ENCODE measurements around the gene MTA3.
"Not testable (repeated sequence)": the region's sequence is repeated elsewhere in the genome, so short reads cannot be mapped to it uniquely, and the experiment has no call there.

MTA3 gene

DNA sequence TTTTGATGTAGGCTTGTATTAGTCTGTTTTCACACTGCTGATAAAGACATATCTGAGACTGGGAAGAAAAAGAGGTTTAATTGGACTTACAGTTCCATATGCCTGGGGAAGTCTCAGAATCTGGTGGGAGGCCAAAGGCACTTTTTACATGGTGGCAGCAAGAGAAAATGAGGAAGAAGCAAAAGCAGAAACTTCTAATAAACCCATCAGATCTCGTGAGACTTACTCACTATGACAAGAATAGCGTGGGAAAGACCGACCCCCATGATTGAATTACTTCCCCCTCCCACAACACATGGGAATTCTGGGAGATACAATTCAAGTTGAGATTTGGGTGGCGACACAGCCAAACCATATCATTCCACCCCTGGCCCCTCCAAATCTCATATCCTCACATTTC is 162.9 kb downstream of the MTA3 start:
- not testable (repeated sequence) for DNase-seq (ENCODE audit: low read depth in 2 of 2)

DNA sequence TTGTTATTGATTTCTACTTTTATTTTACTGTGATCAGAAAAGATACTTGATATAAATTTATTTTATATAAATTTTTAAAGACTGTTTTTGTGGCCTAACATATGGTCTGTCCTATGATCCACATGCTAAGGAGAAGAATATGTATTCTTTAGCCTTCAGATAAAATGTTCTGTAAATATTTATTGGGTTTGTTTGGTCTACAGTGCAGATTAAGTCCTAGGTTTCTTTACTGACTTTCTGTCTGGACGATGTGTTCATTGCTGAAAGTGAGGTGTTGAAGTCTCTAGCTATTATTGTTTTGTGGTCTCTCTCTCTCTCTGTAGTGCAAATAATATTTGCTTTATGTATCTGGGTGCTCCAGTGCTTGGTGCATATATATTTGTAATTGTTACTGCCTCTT is 165.4 kb downstream of the MTA3 start:
- DNase-seq (ENCODE audit: low read depth in 2 of 2) = no peak

- DNase-seq (ENCODE audit: low read depth in 2 of 2) = no peak
Observed at GRCh38 chr2:42736598-42737322, 168.3 kb downstream of the MTA3 start.

DNA sequence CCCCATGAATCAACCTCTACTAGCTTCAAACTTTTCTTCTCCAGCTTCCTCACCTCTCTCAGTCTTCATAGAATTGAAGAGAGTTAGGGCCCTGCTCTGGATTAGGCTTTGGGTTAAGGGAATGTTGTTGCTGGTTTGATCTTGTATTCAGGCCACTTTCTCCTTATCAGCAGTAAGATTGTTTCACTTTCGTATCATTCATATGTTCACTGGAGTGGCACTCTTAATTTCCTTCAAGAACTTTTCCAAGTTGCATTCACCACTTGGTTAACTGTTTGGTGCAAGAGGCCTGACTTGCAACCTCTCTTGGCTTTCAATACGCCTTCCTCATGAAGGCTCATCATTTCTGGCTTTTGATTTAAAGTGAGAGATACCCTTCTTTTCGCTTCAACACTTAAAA is 172.7 kb downstream of the MTA3 start:
- DNase-seq (ENCODE audit: low read depth in 2 of 2) = no peak

- no peak for DNase-seq (ENCODE audit: low read depth in 2 of 2)
Observed at GRCh38 chr2:42742740-42743658, 174.6 kb downstream of the MTA3 start.

- no peak for DNase-seq (ENCODE audit: low read depth in 2 of 2)
Observed at GRCh38 chr2:42743659-42743990, 175.2 kb downstream of the MTA3 start.

- DNase-seq (ENCODE audit: low read depth in 2 of 2) = no peak
Observed at GRCh38 chr2:42744545-42745082, 176.2 kb downstream of the MTA3 start.

- DNase-seq (ENCODE audit: low read depth in 2 of 2) = no peak
Observed at GRCh38 chr2:42747422-42747821, 179.0 kb downstream of the MTA3 start.

DNA sequence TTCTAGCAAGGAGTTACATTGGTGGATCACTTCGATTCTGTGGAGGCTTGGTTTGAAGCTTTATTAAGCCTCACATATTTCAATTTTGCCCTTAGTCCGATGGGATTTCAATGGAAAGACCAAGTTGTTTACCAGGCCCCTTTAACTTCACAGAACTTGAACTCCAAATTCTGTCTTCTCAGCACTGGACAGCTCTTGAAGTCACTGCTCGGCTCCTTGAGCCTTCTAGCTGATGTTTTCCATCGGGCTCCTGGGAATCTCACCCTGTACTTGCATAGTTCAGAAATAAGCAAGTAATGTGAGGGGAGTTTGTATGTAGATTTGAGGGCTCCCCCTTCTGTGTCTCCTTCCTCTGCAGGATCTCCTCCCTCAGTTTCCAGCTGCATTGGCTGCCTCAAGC is 180.4 kb downstream of the MTA3 start:
- no peak for DNase-seq (ENCODE audit: low read depth in 2 of 2)

GRCh38 chr2:42752314-42752713 is 183.9 kb downstream of the MTA3 start:
- DNase-seq (ENCODE audit: low read depth in 2 of 2) = no peak

- DNase-seq (ENCODE audit: low read depth in 2 of 2) = no peak
Observed at GRCh38 chr2:42752816-42753813, 184.7 kb downstream of the MTA3 start.

DNA sequence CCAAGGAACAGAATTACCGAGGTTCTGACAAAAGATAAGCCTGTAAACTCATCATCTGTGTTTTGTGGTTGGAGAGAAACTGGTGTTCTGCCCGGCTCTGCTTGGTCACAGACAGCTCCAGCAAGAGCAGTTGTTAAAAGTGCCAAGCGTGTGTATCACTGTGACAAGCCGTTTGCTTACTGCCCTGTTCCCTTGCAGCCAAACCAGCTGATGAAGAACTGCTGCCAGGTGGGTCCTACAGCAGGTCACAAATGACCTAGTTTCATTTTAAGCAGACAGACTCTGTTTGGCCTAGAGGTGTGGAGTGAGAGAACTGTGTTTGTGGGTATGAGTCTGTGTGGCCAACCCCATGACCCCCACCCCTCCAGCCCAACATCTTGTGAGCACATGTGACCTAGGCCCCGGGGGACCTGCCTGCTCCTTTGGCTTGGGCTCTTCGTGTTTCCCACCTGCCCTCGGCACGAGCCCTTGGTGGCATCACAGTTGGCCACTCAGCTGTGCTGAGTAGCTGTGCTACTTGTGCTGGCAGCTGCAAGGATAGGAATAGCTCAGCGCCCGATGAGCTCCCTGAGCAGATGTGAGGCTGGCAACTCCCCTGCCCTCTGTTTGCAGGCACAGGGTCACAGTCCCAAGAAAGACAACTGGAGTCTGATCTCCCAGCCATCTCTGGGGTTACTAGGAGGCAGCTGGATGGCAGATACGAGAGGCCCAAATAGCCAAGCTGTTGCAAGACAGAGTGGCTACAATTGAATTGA is 185.8 kb downstream of the MTA3 start:
- DNase-seq (ENCODE audit: low read depth in 2 of 2) = no peak

- DNase-seq (ENCODE audit: low read depth in 2 of 2) = no peak
Observed at GRCh38 chr2:42754776-42755140, 186.3 kb downstream of the MTA3 start.

DNA sequence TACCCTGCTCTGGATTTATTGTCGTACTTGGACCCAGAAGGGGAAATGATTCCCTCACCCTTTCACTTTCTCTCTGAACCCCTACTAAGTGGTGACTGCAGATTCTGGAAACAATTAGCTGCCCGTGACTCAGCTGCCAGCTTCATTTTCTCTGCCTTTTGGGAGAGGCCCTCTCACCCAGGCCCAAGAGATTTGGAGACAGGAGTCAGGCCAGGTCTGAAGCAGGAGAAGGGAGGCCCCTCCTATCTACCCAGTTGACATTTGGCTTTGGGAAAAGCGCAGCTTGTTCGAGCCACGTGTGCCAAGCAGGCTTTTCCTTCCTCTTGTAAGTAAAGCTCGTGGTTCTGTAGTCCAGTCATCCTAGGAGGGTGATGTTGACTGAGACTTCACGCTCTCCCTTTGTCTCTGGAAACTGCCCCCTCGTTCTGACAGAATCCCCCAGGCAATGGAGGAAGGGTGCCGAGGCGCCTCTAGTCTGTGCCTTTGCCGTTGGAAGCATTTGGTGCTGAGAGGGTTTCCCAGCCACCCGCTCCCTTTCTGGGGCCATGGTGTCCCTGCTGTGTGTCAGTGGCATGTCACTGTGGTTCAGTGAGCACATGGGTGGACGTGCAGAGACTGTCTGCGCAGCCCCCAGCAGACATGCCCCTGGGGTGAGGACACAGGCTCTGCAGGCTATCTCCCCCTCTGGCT is 186.9 kb downstream of the MTA3 start:
- DNase-seq (ENCODE audit: low read depth in 2 of 2) = no peak

DNA sequence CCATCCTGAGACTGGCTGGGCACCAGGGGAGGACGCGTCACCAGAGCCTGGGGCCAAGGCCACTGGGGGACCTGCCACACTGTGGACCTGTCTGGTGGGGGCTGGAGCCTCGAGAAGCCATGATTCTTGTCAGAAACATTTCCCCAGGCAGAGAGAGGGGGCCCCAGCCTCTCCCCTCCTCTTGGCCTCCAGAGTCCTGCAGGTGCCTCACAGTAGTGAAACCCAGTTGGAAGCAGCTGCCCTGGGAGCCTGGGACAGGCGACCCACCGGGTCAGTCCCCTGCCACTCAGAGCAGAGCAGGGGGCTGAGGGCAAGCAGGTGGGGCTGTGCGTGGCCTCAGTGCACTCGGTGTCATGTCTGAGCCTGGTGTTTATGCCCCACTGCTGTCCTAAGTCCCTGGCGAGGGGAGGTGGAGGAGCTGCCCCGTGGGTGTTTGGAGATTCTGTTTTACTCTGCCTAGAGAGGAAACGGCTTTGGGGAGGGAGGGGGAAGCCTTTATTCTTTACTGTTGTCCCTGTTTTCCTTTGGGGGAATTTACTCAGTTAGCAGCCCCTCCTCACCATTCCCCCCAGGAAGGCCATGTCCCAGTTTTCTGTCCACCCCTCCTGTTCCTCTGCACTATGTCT is 187.8 kb downstream of the MTA3 start:
- no peak for DNase-seq (ENCODE audit: low read depth in 2 of 2)

DNA sequence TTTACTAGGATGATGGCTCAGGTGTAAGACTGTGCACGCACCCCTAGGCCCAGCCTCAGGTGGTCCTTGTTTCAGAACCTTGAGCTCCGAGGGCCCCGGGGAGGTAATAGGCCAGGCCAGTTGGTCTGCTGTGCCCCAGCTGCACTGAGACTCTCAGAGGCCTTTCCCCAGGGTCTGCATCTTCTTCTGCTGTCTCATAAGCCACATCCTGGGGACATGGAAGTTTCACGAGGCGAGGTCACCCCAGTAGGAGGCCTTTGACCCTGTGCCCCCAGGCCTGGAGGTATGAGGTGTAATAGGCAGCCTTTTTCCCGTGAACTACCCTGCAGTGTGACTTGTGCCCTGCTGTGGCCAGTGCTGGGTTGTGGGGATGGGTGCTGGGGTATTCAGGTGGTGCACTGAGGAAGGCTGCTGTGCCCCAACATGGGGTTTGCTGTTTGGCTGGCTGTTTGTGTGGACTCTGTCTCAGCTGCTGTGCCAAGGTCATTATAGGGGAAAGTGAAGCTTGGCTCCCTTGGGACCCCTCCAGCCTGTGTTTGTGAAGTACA is 188.6 kb downstream of the MTA3 start:
- DNase-seq (ENCODE audit: low read depth in 2 of 2) = no peak

- no peak for DNase-seq (ENCODE audit: low read depth in 2 of 2)
Observed at GRCh38 chr2:42757981-42758740, 189.7 kb downstream of the MTA3 start.

- DNase-seq (ENCODE audit: low read depth in 2 of 2) = no peak
Observed at GRCh38 chr2:42758751-42759150, 190.3 kb downstream of the MTA3 start.

DNA sequence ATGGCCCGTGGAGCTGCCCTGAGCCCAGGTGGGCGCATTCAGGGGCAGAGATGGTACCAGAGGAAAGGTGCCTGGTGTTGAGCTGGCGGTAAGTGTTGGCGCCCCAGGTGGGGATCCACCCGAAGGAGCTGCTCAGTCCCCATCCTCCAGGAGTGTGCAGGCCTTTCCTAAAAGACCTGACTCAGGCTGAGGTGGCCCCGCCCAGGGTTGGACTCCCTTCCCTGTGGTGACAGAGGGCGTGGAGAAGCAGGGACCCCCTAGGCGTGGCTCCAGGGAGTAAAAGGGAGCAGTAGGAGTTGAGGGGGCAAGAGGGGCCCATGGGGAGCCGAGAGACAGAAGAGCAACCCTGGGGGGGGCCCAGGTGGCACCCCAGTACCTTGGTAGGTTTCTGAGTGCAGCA is 193.1 kb downstream of the MTA3 start:
- no peak for DNase-seq (ENCODE audit: low read depth in 2 of 2)

All from stimulated activated CD8-positive, alpha-beta memory T cell treated with anti-CD3 and anti-CD28 coated beads, Interleukin-15, amount 100 ng/mL, for 48 hours (primary cell).